Measurements from ENCODE around the gene IL1R1. TPM values are rescaled to one million over a fixed set of nuclear protein-coding genes. Genes with fewer than 3 reads are reported as not detected.

Gene IL1R1
- total and polyA plus RNA-seq, 4 donors = 14.0 to 49.3 (median 29.5) TPM

- TF ChIP-seq EGR1 (IDR thresholded peaks at IDR 0.05; ENCODE audit: low read depth in 2 of 2) (no peak), REST (IDR thresholded peaks at IDR 0.05) (no peak)
- Histone ChIP-seq H3K9ac (ENCODE audit: low read depth in 1 of 2, low read length in 2 of 2) (no peak overlapping the region), H3K27me3 (ENCODE audit: control insufficient read depth in 4 of 4, insufficient read depth in 4 of 4, low read length in 3 of 4) (no peaks in the 10 kb centered on the region), H3K9me3 (ENCODE audit: control insufficient read depth in 4 of 4, low read length in 3 of 4) (peaks cover 7 to 32% (median 16%) of the 10 kb centered on the region in 4 donors), H3K4me1 (ENCODE audit: control insufficient read depth in 4 of 4, insufficient read depth in 4 of 4, low read length in 3 of 4) (peaks cover 8 to 24% (median 9%) of the 10 kb centered on the region in 4 donors), H3K4me3 (ENCODE audit: low read depth in 1 of 3, low read length in 3 of 3) (no peak overlapping the region), H3K36me3 (ENCODE audit: control insufficient read depth in 4 of 4, insufficient read depth in 3 of 4, low read depth in 1 of 4, low read length in 3 of 4) (peaks cover 1 to 37% (median 23%) of the 10 kb centered on the region in 4 donors), H3K27ac (ENCODE audit: low read depth in 1 of 2, low read length in 2 of 2) (peak overlapping the region; percentile 38 to 42)
- DNase-seq (ENCODE audit: low spot score) = no peak
- 88% methylated on average over 9 of the region's 9 CpGs for WGBS
Measured at GRCh38 chr2:102149644-102150455, 7.3 kb downstream of the IL1R1 start.

GRCh38 chr2:102154364-102154763 lies 11.8 kb downstream of the IL1R1 start:
- no peaks in the 10 kb centered on the region for H3K9me3 ChIP-seq (ENCODE audit: control insufficient read depth in 4 of 4, low read length in 3 of 4)
- no peak for TF ChIP-seq REST (IDR thresholded peaks at IDR 0.05)
- TF ChIP-seq MAX (IDR thresholded peaks at IDR 0.05) = no peak
- no peak for TF ChIP-seq ZBTB33 (IDR thresholded peaks at IDR 0.05)
- no peak for TF ChIP-seq YY1 (IDR thresholded peaks at IDR 0.05)
- TF ChIP-seq RXRA (IDR thresholded peaks at IDR 0.05) = no peak
- TF ChIP-seq HNF4G (IDR thresholded peaks at IDR 0.05) = no peak
- TF ChIP-seq FOXA2 (IDR thresholded peaks at IDR 0.05) = no peak
- no peak for TF ChIP-seq JUND (IDR thresholded peaks at IDR 0.05)
- no peak for TF ChIP-seq FOXA1 (IDR thresholded peaks at IDR 0.05)
- TF ChIP-seq CTCF (IDR thresholded peaks at IDR 0.05; ENCODE audit: low read depth, low read length, missing input control) = no peak
- no peak for TF ChIP-seq RAD21 (IDR thresholded peaks at IDR 0.05)
- no peak overlapping the region for H3K9ac ChIP-seq (ENCODE audit: low read depth in 1 of 2, low read length in 2 of 2)
- peaks cover 0 to 25% (median 7%) of the 10 kb centered on the region in 4 donors for H3K36me3 ChIP-seq (ENCODE audit: control insufficient read depth in 4 of 4, insufficient read depth in 3 of 4, low read depth in 1 of 4, low read length in 3 of 4)
- H3K27ac ChIP-seq (ENCODE audit: low read depth in 1 of 2, low read length in 2 of 2) = peak overlapping the region; percentile 83 to 87
- H3K4me3 ChIP-seq (ENCODE audit: low read depth in 1 of 3, low read length in 3 of 3) = no peak overlapping the region
- peaks cover 12 to 46% (median 24%) of the 10 kb centered on the region in 4 donors for H3K4me1 ChIP-seq (ENCODE audit: control insufficient read depth in 4 of 4, insufficient read depth in 4 of 4, low read length in 3 of 4)
- 70% methylated on average over 6 of the region's 6 CpGs for WGBS
- no peak for DNase-seq (ENCODE audit: low spot score)
- no peaks in the 10 kb centered on the region for H3K27me3 ChIP-seq (ENCODE audit: control insufficient read depth in 4 of 4, insufficient read depth in 4 of 4, low read length in 3 of 4)
